OCI-LY7 (cell line): ENCODE measurements around the gene KIAA0040.

Source experiments
- CTCF ChIP-seq: fragments of 200-600 bp; sonication (generic); conservative IDR thresholded peaks from 2 replicates; pipeline ENCODE4 v1.5.1; 2014; ENCODE audit warnings: mild to moderate bottlenecking, antibody characterized with exemption, low read length, moderate library complexity, mixed read lengths
- EZH2phosphoT487 ChIP-seq: fragments of 200-600 bp; sonication (generic); IDR thresholded peaks from 2 replicates; pipeline ENCODE4 v1.6.1; 2018; ENCODE audit warnings: low read depth, borderline replicate concordance, mild to moderate bottlenecking, mixed run types, antibody characterized with exemption, low read length, moderate library complexity, mixed read lengths

GRCh38 chr1:175195281-175195680 is 2.7 kb upstream of the KIAA0040 start:
- no peak for TF ChIP-seq CTCF
- TF ChIP-seq EZH2phosphoT487: no peak
